Measurements from ENCODE around the gene CFAP92. TPM values are rescaled to one million over a fixed set of nuclear protein-coding genes. Genes with fewer than 3 reads are reported as not detected.

CFAP92 gene
- total RNA-seq, 1 donor from 2014 or later: not detected

DNA sequence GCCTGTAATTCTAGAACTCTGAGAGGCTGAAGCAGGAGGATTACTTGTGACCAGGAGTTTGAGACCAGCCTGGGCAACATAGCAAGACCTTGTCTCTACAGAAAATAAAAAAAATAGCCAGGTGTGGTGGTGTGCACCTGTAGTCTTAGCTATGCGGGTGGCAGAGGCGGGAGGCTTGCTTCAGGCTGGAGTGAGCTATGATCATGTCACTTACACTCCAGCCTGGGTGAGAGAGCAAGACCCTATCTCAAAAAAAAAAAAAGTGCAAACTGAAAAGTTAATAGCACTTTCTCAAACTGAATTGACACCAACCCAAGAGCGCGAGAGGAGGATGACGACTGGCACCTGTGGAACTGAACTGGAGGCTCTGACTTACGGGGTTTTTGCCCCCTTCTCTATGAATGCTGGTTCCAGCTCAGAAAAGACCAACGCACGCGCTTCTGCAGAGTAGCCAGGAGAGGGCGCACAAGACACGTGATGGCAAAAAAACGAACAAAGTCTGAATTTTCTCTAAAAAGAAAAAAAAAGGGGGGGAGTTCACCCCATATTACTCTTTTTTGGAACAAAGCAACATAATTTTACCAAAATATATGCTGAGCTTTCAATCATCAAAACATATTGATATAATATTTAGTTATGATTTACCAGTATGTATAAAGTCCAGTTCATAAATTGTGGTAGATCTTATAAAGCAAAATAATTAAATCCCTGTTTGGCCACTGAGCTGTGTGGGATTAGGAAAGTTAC lies 23.7 kb downstream of the CFAP92 start:
- DNase-seq (ENCODE audit: low spot score): no peak
- no peak overlapping the region for H3K27ac Mint-ChIP-seq (ENCODE audit: unreplicated experiment)
- peaks cover 4% of the 10 kb centered on the region for H3K4me1 Mint-ChIP-seq (ENCODE audit: low read depth)
- no peaks in the 10 kb centered on the region for H3K9me3 Mint-ChIP-seq (ENCODE audit: low read depth)
- peaks cover 11% of the 10 kb centered on the region for H3K27me3 Mint-ChIP-seq (ENCODE audit: low read depth)
- no peaks in the 10 kb centered on the region for H3K36me3 Mint-ChIP-seq (ENCODE audit: low read depth)
- H3K4me3 Mint-ChIP-seq (ENCODE audit: unreplicated experiment): no peak overlapping the region
- TF ChIP-seq, protein P1, sequence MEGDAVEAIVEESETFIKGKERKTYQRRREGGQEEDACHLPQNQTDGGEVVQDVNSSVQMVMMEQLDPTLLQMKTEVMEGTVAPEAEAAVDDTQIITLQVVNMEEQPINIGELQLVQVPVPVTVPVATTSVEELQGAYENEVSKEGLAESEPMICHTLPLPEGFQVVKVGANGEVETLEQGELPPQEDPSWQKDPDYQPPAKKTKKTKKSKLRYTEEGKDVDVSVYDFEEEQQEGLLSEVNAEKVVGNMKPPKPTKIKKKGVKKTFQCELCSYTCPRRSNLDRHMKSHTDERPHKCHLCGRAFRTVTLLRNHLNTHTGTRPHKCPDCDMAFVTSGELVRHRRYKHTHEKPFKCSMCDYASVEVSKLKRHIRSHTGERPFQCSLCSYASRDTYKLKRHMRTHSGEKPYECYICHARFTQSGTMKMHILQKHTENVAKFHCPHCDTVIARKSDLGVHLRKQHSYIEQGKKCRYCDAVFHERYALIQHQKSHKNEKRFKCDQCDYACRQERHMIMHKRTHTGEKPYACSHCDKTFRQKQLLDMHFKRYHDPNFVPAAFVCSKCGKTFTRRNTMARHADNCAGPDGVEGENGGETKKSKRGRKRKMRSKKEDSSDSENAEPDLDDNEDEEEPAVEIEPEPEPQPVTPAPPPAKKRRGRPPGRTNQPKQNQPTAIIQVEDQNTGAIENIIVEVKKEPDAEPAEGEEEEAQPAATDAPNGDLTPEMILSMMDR (IDR thresholded peaks at IDR 0.05): peak; percentile 97

DNA sequence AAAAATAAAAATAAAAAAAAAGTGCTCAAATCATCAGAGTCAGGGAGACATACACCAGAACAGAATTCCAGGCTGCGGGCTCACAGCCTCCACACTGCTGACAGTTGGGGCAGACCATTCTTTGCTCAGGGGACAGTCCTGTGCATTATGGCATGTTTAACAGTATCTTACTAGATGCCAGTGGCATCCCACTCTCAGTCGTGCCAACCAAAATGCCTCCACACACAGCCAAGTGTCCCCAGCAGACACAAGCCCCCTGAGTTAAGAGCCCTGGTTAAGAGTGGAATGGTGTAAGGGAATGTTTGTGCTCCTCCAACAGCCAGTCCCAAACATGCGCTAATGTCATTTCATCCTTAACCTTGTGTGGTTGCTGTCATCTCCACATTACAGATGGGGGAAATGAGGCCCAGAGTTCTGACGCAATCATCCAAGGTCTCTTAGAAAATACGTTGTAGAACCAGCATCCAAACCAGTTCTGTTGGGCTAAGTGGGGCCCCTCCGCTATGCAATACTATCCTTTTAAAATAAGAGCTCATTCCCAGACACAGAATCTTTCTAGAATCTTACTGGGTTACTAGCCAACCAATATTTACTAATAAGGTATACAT lies 26.0 kb downstream of the CFAP92 start:
- Mint-ChIP-seq H3K27me3 (ENCODE audit: low read depth) (peaks cover 10% of the 10 kb centered on the region), H3K4me1 (ENCODE audit: low read depth) (peaks cover 4% of the 10 kb centered on the region), H3K9me3 (ENCODE audit: low read depth) (no peaks in the 10 kb centered on the region), H3K4me3 (ENCODE audit: unreplicated experiment) (no peak overlapping the region), H3K27ac (ENCODE audit: unreplicated experiment) (no peak overlapping the region), H3K36me3 (ENCODE audit: low read depth) (no peaks in the 10 kb centered on the region)
- TF ChIP-seq, protein P1 (IDR thresholded peaks at IDR 0.05): no peak
- no peak for DNase-seq (ENCODE audit: low spot score)

- Mint-ChIP-seq H3K36me3 (ENCODE audit: low read depth) (no peaks in the 10 kb centered on the region), H3K4me1 (ENCODE audit: low read depth) (peaks cover 4% of the 10 kb centered on the region), H3K27me3 (ENCODE audit: low read depth) (peaks cover 24% of the 10 kb centered on the region), H3K27ac (ENCODE audit: unreplicated experiment) (no peak overlapping the region), H3K4me3 (ENCODE audit: unreplicated experiment) (no peak overlapping the region), H3K9me3 (ENCODE audit: low read depth) (no peaks in the 10 kb centered on the region)
- TF ChIP-seq, protein P1 (IDR thresholded peaks at IDR 0.05): no peak
- no peak for DNase-seq (ENCODE audit: low spot score)
Observed at GRCh38 chr3:128965818-128966217, 28.1 kb downstream of the CFAP92 start.

DNA sequence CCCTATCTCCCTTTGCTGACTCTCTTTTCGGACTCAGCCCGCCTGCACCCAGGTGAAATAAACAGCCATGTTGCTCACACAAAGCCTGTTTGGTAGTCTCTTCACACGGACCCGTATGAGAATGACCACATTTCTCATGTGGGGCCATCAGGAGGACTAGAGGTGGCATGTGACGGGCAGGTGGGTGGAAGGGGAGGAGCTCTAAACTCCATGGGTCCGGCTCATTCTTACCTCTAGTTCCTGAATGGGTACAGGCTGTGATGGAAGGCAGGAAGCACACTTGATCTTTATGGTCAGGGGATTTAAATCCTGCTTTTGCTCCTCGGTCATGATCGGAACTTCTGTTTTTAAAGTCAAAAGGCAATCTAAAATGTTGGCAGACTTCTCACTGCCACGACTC lies 28.6 kb downstream of the CFAP92 start:
- H3K27me3 Mint-ChIP-seq (ENCODE audit: low read depth): peaks cover 29% of the 10 kb centered on the region
- H3K27ac Mint-ChIP-seq (ENCODE audit: unreplicated experiment): no peak overlapping the region
- DNase-seq (ENCODE audit: low spot score): no peak
- H3K4me1 Mint-ChIP-seq (ENCODE audit: low read depth): peaks cover 4% of the 10 kb centered on the region
- TF ChIP-seq, protein P1 (IDR thresholded peaks at IDR 0.05): no peak
- H3K4me3 Mint-ChIP-seq (ENCODE audit: unreplicated experiment): no peak overlapping the region
- no peaks in the 10 kb centered on the region for H3K36me3 Mint-ChIP-seq (ENCODE audit: low read depth)
- H3K9me3 Mint-ChIP-seq (ENCODE audit: low read depth): no peaks in the 10 kb centered on the region

DNA sequence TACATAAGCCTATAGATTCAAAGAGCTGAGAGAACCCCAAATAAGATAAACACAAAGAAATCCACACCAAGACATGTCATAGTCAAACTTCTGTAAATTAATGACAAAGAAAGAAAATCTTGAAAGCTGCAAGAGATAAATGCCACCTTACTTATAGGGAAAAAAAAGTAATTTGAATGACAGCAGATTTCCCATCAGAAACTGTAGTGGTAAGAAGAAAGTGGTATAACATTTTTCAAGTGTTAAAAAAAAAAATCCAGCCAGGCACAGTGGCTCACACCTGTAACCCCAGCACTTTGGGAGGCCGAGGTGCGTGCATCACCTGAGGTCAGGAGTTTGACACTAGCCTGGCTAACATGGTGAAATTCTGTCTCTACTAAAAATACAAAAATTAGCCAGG lies 37.4 kb downstream of the CFAP92 start:
- DNase-seq (ENCODE audit: low spot score): no peak
- Mint-ChIP-seq H3K27me3 (ENCODE audit: low read depth) (peaks cover 32% of the 10 kb centered on the region), H3K9me3 (ENCODE audit: low read depth) (peaks cover 10% of the 10 kb centered on the region), H3K27ac (ENCODE audit: unreplicated experiment) (no peak overlapping the region), H3K4me3 (ENCODE audit: unreplicated experiment) (no peak overlapping the region), H3K4me1 (ENCODE audit: low read depth) (no peaks in the 10 kb centered on the region), H3K36me3 (ENCODE audit: low read depth) (peaks cover 6% of the 10 kb centered on the region)
- TF ChIP-seq, protein P1 (IDR thresholded peaks at IDR 0.05): no peak

Data from chondrocyte (in vitro differentiated cells).